Measurements from ENCODE around the gene SDF4. TPM values are rescaled to one million over a fixed set of nuclear protein-coding genes. Genes with fewer than 3 reads are reported as not detected.
A peak's percentile ranks its signal among the peaks of the same experiment; 100 is the strongest.

Gene SDF4
- total RNA-seq, 4 donors from 2014 or later = 109 to 144 (median 138) TPM

DNA sequence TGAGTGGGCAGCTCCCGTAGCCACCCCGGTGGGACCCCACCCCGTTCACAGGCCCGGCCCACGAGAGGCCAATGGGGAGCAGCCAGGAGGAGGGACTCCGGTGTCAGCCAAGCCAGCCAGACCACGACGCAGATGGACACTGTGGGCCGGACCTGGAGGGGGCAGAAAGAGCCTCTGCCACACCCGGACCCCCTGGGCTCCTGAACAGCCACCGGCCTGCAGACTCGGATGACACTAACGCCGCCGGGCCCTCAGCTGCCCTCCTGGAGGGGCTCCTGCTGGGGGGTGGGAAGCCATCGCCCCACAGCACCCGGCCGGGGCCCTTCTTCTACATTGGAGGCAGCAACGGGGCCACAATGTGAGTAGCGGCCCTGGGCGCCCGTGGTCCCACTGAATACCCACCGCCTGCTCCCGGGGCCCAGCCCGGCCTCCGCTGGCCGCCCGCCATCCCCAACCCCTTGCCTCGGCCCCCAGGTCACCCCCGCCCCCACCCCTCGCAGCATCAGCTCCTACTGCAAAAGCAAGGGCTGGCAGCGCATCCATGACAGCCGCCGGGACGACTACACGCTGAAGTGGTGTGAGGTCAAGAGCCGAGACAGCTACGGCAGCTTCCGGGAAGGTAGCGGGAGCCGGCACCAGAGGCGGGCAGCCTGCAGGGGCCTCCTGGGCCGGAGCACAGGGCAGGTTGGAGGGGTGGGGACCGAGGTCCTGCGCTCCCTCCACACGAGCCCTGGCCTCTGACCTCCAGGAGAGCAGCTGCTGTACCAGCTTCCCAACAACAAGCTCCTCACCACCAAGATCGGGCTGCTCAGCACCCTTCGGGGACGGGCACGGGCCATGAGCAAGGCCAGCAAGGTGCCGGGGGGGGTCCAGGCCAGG, 51.6 kb downstream of the SDF4 start:
- TF ChIP-seq, protein P1, sequence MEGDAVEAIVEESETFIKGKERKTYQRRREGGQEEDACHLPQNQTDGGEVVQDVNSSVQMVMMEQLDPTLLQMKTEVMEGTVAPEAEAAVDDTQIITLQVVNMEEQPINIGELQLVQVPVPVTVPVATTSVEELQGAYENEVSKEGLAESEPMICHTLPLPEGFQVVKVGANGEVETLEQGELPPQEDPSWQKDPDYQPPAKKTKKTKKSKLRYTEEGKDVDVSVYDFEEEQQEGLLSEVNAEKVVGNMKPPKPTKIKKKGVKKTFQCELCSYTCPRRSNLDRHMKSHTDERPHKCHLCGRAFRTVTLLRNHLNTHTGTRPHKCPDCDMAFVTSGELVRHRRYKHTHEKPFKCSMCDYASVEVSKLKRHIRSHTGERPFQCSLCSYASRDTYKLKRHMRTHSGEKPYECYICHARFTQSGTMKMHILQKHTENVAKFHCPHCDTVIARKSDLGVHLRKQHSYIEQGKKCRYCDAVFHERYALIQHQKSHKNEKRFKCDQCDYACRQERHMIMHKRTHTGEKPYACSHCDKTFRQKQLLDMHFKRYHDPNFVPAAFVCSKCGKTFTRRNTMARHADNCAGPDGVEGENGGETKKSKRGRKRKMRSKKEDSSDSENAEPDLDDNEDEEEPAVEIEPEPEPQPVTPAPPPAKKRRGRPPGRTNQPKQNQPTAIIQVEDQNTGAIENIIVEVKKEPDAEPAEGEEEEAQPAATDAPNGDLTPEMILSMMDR (IDR thresholded peaks at IDR 0.05) = no peak
- TF ChIP-seq POLR2A (IDR thresholded peaks at IDR 0.05) = no peak
- Histone ChIP-seq H3K4me1 (no peaks in the 10 kb centered on the region), H3K27ac (no peak overlapping the region), H3K9me3 (no peaks in the 10 kb centered on the region), H3K27me3 (no peaks in the 10 kb centered on the region), H3K4me3 (replicated peaks in 1 of 3) (no peak overlapping the region), H3K36me3 (no peaks in the 10 kb centered on the region)
- DNase-seq = no peak
- intact Hi-C loops (cut with DNase I) = no loop called here
- 68 to 80% methylated on average over 2 to 19 of the region's 51 CpGs for WGBS, 2 donors

DNA sequence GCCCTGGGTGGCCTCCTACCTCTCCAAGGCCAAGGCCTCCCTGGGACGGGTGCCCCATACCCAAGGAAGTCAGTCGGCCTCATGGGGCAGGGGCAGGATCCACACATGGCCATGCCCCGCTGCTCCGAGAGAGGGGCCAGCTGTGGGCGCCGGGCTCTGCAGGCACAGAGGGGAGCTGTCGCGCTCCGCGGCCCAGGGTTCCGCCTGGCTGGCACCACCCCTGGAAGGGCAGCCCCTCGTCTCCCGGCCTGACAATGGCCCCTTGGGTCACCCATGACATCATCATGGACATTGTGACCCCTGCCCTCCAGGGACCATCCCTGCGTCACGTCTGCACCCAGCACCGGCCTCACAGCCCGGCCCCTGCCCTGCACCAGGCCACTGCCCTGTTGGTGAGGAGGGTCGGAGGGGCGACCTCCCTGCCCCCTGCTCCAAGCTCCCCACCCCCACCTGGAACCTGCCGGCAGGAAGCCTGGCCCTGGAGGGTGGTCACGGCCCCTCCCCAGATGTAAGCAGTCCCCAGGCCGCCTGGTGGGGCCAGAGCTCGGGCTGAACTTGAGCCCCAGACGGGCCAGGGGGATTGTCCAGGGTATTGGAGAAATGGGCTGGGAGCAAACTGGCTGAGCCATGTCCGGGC, 52.3 kb downstream of the SDF4 start:
- 82 to 90% methylated on average over 2 to 4 of the region's 25 CpGs for WGBS, 2 donors
- Histone ChIP-seq H3K36me3 (no peaks in the 10 kb centered on the region), H3K4me1 (no peaks in the 10 kb centered on the region), H3K4me3 (replicated peaks in 1 of 3) (no peak overlapping the region), H3K9me3 (no peaks in the 10 kb centered on the region), H3K27ac (no peak overlapping the region), H3K27me3 (no peaks in the 10 kb centered on the region)
- intact Hi-C loops (cut with DNase I) = no loop called here
- peak in 1 of 2 donors; percentile 1 for DNase-seq
- TF ChIP-seq, protein P1 (IDR thresholded peaks at IDR 0.05) = no peak

DNA sequence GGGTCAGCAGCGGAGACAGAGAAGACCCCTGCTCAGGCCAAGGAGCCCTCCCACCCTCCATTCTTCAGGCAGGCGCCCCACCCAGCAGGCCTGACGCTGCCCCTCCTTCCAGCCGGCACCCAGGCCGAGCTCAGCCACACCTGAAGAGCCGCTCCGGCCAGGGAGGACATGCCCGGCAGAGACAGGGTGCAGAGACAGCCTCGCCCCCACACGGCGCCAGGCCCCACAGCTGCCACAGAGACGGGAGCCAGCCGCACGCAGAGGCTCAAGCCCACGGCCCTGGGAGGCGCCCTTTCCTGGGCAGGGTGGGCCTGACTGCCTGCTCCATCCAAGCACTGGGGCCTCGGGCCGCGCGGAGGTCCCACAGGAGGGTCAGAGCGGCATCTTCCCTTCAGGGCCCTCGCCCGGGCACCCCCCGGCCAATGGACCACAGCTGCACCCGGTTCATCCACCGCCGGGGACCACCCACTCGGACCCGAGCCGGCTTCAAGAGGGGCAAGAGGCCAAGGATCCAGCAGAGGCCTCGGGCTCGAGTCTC, 52.9 kb downstream of the SDF4 start:
- intact Hi-C loops (cut with DNase I) = no loop called here
- TF ChIP-seq, protein P1 (IDR thresholded peaks at IDR 0.05) = no peak
- TF ChIP-seq POLR2A (IDR thresholded peaks at IDR 0.05) = no peak
- Histone ChIP-seq H3K27ac (no peak overlapping the region), H3K36me3 (no peaks in the 10 kb centered on the region), H3K27me3 (no peaks in the 10 kb centered on the region), H3K4me1 (no peaks in the 10 kb centered on the region), H3K4me3 (replicated peaks in 1 of 3) (no peak overlapping the region), H3K9me3 (no peaks in the 10 kb centered on the region)
- 86 to 87% methylated on average over 3 to 16 of the region's 32 CpGs for WGBS, 2 donors
- peak in 1 of 2 donors; percentile 1 for DNase-seq

DNA sequence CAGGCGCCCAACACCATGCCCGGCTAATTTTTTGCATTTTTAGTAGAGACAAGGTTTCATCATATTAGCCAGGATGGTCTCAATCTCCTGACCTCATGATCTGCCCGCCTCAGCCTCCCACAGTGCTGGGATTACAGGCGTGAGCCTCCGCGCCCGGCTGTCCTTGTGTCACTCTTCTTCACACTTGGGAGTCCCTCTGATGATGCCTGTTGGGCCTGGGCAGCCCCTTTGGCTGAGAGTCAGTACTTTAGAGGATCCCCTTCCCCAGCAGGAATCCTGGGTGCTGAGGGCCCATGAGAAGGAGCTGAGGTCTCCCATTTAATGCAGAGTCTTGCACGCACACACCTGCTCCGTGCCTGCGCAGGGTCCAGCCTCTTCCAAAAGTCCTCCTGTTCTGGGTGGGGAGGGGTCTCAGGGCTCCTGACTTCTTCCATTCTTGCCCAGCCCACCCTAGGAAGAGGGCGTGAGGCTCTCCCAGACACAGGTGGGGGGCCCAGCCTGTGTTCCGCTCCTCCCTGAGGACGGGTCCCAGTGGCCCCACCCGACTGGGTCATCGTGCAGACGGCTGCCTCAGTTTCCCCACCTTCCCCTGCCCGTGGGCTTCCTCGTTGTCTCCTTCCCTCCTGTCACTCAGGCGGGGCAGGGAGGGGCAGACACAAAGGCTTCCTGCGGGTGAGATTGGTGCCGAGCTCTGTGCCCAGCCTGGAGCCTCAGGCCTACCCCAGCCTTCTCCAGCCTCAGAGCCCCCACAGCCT, 54.2 kb downstream of the SDF4 start:
- Histone ChIP-seq H3K27ac (no peak overlapping the region), H3K4me1 (no peaks in the 10 kb centered on the region), H3K27me3 (no peaks in the 10 kb centered on the region), H3K36me3 (no peaks in the 10 kb centered on the region), H3K4me3 (replicated peaks in 1 of 3) (no peak overlapping the region), H3K9me3 (no peaks in the 10 kb centered on the region)
- intact Hi-C loops (cut with DNase I) = no loop called here
- DNase-seq = no peak
- TF ChIP-seq, protein P1 (IDR thresholded peaks at IDR 0.05) = no peak
- no peak for TF ChIP-seq POLR2A (IDR thresholded peaks at IDR 0.05)
- 79 to 90% methylated on average over 19 to 21 of the region's 21 CpGs for WGBS, 2 donors
